Panc1 (cell line): ENCODE data around the gene KRT83. TPM values are rescaled to one million over a fixed set of nuclear protein-coding genes. Genes with fewer than 3 reads are reported as not detected.
"Not testable (repeated sequence)": the region's sequence is repeated elsewhere in the genome, so short reads cannot be mapped to it uniquely, and the experiment has no call there.

Experiments
- ATAC-seq: fragments of 200-7000 bp; cut with Tn5 transposase; 2 replicates; pipeline ENCODE4 v1.9.1; 2020; ENCODE audit warnings: mild to moderate bottlenecking, moderate library complexity
- BruUV-seq: library from RNA; stranded (reverse); fragments of 400-500 nt; replicated peaks from 2 replicates; lab custom pipeline; 2021; lab: Mats Ljungman, UMichigan
- CTCF ChIA-PET: fragments of 300-600 bp; sonication (Branson Sonifier 250); formaldehyde crosslinking; loops from one replicate; lab custom pipeline; 2022; ENCODE audit warnings: antibody characterized with exemption; lab: Charles Lee
- POLR2A ChIA-PET: fragments of 300-600 bp; sonication (Branson Sonifier 250); formaldehyde crosslinking; loops from one replicate; lab custom pipeline; 2022; ENCODE audit warnings: antibody characterized with exemption; lab: Charles Lee
- DNase-seq: peaks from one replicate; pipeline ENCODE4 v3.0.0-alpha.2; 2010; ENCODE audit warnings: low read depth, low spot score
- H3K27ac ChIP-seq: 2 replicates; pipeline ENCODE4 v1.5.1; 2011; ENCODE audit warnings: mild to moderate bottlenecking, low read length, inconsistent platforms
- H3K27me3 ChIP-seq: fragments of 200-500 bp; sonication (Bioruptor generic); 2 replicates; pipeline ENCODE4 v1.6.0; 2014; ENCODE audit warnings: low read length, inconsistent platforms; ENCODE audit not compliant: control insufficient read depth, insufficient read depth
- H3K36me3 ChIP-seq: fragments of 200-500 bp; sonication (Bioruptor generic); 2 replicates; pipeline ENCODE4 v1.5.1; 2014; ENCODE audit warnings: inconsistent platforms, mild to moderate bottlenecking, low read length, moderate library complexity; ENCODE audit not compliant: control insufficient read depth, insufficient read depth
- H3K4me1 ChIP-seq: 2 replicates; pipeline ENCODE4 v1.5.1; 2011; ENCODE audit warnings: inconsistent platforms, mild to moderate bottlenecking, low read length, moderate library complexity; ENCODE audit not compliant: control insufficient read depth, insufficient read depth
- H3K4me3 ChIP-seq, 2 experiments: 2 replicates each; pipeline ENCODE4 v1.5.1; 2011 to 2012; ENCODE audit warnings: low read depth in 2 of 2, low read length in 2 of 2, mild to moderate bottlenecking in 2 of 2, inconsistent platforms in 1 of 2, moderate library complexity in 1 of 2
- H3K9me3 ChIP-seq: fragments of 200-500 bp; sonication (Bioruptor generic); 2 replicates; pipeline ENCODE4 v1.5.1; 2014; ENCODE audit warnings: low read depth, mild to moderate bottlenecking, inconsistent platforms, low read length, moderate library complexity; ENCODE audit not compliant: control insufficient read depth, insufficient read depth
- CTCF ChIP-seq: fragments of 450-650 bp; IDR thresholded peaks from 2 replicates; pipeline ENCODE4 v1.5.1; 2017; ENCODE audit warnings: mild to moderate bottlenecking
- POLR2AphosphoS5 ChIP-seq: IDR thresholded peaks from 2 replicates; pipeline ENCODE4 v1.6.1; 2012; ENCODE audit warnings: mild to moderate bottlenecking, low read depth, low read length, moderate library complexity
- REST ChIP-seq, 2 experiments: IDR thresholded peaks; 2 replicates each; pipeline ENCODE4 v1.6.1; 2011 to 2012; ENCODE audit warnings: low read depth in 2 of 2, control low read depth in 1 of 2, low read length in 1 of 2, mild to moderate bottlenecking in 1 of 2, moderate library complexity in 1 of 2; ENCODE audit not compliant: insufficient read depth in 1 of 2
- SIN3A ChIP-seq: IDR thresholded peaks from 2 replicates; pipeline ENCODE4 v1.6.1; 2012; ENCODE audit warnings: low read depth, mild to moderate bottlenecking, low read length, moderate library complexity, borderline replicate concordance; ENCODE audit not compliant: insufficient read depth
- TCF7L2 ChIP-seq: IDR thresholded peaks from 2 replicates; pipeline ENCODE4 v1.6.1; 2011; ENCODE audit warnings: mild to moderate bottlenecking, low read depth, low read length, inconsistent platforms
- in situ Hi-C: cut with HindIII; loops from 2 replicates; pipeline ENCODE4 v1.10.0; 2016; ENCODE audit warnings: low sequenced_read_pairs, low pct_unique_long_range_greater_than_20kb
- intact Hi-C: fragments of 100-400 bp; cut with micrococcal nuclease; formaldehyde crosslinking; loops from one replicate; pipeline ENCODE4 v1.10.0; 2022; ENCODE audit not compliant: unreplicated experiment
- total RNA-seq: library from RNA; stranded (reverse); gene quantifications from one replicate; pipeline ENCODE4 v1.2.1, GENCODE V29; 2021; ENCODE audit not compliant: unreplicated experiment

The KRT83 gene
- total RNA-seq, 1 experiment from 2014 or later: 0.28 TPM

GRCh38 chr12:52315721-52316120 lies 5.5 kb downstream of the KRT83 start:
- H3K27me3 ChIP-seq, BruUV-seq, H3K9me3 ChIP-seq, POLR2A ChIA-PET, DNase-seq, H3K27ac ChIP-seq, ATAC-seq, H3K4me3 ChIP-seq, in situ Hi-C loops, intact Hi-C loops, H3K4me1 ChIP-seq, H3K36me3 ChIP-seq: not testable (repeated sequence)
- peak; percentile 76 for TF ChIP-seq CTCF
- CTCF ChIA-PET: interaction anchor here (0.6 to 1.0 kb wide), 2 partner anchors 32 to 78 kb away, joined by 3 to 4 read pairs; no protein-coding TSS in a partner anchor

- Histone ChIP-seq H3K27me3 (no peaks in the 10 kb centered on the region), H3K4me3 (no peak overlapping the region), H3K4me1 (no peaks in the 10 kb centered on the region), H3K9me3 (no peaks in the 10 kb centered on the region), H3K27ac (no peak overlapping the region), H3K36me3 (no peaks in the 10 kb centered on the region)
- POLR2A ChIA-PET: no interaction called here
- no peak for DNase-seq
- no peak for ATAC-seq
- in situ Hi-C loops: no loop called here
- TF ChIP-seq REST (IDR thresholded peaks at IDR 0.05; ENCODE audit: insufficient read depth in 1 of 2, low read depth in 2 of 2, low read length in 1 of 2) (no peak), SIN3A (no peak), TCF7L2 (no peak), CTCF (no peak), POLR2AphosphoS5 (no peak)
- CTCF ChIA-PET: interaction anchor here (0.7 kb wide), 1 partner anchor 171 kb away, joined by 3 read pairs; no protein-coding TSS in a partner anchor
- intact Hi-C loops: no loop called here
- BruUV-seq: no TSS peak
Observed at GRCh38 chr12:52314511-52314910, 6.7 kb downstream of the KRT83 start.

- in situ Hi-C loops: no loop called here
- ChIA-PET CTCF (no interaction called here), POLR2A (no interaction called here)
- H3K27me3 ChIP-seq: no peaks in the 10 kb centered on the region
- BruUV-seq: no TSS peak
- H3K9me3 ChIP-seq: no peaks in the 10 kb centered on the region
- H3K4me1 ChIP-seq: peaks cover 3% of the 10 kb centered on the region
- no peak for TF ChIP-seq REST (IDR thresholded peaks at IDR 0.05; ENCODE audit: insufficient read depth in 1 of 2, low read depth in 2 of 2, low read length in 1 of 2)
- TF ChIP-seq POLR2AphosphoS5: no peak
- TF ChIP-seq TCF7L2: no peak
- TF ChIP-seq SIN3A: no peak
- TF ChIP-seq CTCF: no peak
- no peak overlapping the region for H3K27ac ChIP-seq
- H3K4me3 ChIP-seq: no peak overlapping the region
- ATAC-seq: no peak
- no peak for DNase-seq
- intact Hi-C loops: no loop called here
- H3K36me3 ChIP-seq: no peaks in the 10 kb centered on the region
Observed at GRCh38 chr12:52313926-52314325, 7.3 kb downstream of the KRT83 start.
